AG10803 (cell line): Measurements from ENCODE around the gene LSM7.

ENCODE experiments used
- DNase-seq: peaks from one replicate; pipeline ENCODE4 v3.0.0; 2010; ENCODE audit warnings: low read depth
- H3K4me3 ChIP-seq: 2 replicates; pipeline ENCODE4 v1.5.1; 2011; ENCODE audit warnings: mild to moderate bottlenecking, low read length, control low read depth
- TF ChIP-seq, protein P1 (sequence below): conservative IDR thresholded peaks from 2 replicates; pipeline ENCODE4 v1.5.1; 2011; ENCODE audit warnings: mild to moderate bottlenecking, low read length, control low read depth, inconsistent platforms

The LSM7 gene

DNA sequence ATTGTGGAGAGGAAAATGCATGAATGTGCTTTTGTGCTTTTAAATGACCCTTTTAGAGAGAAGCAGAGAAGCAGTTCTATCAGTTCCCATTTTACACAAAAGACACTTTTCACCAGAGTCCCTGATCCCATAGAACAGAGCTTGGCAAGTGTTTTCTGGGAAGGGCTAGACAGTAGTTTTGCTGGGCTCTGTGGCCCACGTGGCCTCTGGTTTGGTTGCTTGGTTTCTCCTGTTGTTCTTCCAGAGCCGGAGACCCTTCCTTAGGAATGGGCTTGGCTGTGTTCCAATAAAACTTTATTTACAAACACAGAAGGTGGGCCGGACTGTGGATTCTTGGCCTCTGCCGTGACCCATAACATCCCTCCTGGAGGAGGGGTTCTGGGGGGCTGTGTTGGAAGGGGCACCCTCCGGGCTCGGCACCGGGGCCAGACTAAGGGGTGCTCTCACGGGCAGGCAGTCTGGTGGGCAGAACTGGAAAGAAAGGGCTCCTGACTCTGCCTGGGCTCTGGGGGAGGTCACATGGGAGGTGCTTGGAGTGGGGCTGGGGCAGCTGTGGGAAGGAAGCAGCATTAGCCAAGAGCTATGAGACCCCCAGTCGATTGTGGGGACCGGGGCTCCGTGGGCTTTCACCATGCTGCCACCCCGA, 3.3 kb upstream of the LSM7 start:
- DNase-seq = no peak
- TF ChIP-seq, protein P1, sequence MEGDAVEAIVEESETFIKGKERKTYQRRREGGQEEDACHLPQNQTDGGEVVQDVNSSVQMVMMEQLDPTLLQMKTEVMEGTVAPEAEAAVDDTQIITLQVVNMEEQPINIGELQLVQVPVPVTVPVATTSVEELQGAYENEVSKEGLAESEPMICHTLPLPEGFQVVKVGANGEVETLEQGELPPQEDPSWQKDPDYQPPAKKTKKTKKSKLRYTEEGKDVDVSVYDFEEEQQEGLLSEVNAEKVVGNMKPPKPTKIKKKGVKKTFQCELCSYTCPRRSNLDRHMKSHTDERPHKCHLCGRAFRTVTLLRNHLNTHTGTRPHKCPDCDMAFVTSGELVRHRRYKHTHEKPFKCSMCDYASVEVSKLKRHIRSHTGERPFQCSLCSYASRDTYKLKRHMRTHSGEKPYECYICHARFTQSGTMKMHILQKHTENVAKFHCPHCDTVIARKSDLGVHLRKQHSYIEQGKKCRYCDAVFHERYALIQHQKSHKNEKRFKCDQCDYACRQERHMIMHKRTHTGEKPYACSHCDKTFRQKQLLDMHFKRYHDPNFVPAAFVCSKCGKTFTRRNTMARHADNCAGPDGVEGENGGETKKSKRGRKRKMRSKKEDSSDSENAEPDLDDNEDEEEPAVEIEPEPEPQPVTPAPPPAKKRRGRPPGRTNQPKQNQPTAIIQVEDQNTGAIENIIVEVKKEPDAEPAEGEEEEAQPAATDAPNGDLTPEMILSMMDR = no peak
- no peak overlapping the region for H3K4me3 ChIP-seq

DNA sequence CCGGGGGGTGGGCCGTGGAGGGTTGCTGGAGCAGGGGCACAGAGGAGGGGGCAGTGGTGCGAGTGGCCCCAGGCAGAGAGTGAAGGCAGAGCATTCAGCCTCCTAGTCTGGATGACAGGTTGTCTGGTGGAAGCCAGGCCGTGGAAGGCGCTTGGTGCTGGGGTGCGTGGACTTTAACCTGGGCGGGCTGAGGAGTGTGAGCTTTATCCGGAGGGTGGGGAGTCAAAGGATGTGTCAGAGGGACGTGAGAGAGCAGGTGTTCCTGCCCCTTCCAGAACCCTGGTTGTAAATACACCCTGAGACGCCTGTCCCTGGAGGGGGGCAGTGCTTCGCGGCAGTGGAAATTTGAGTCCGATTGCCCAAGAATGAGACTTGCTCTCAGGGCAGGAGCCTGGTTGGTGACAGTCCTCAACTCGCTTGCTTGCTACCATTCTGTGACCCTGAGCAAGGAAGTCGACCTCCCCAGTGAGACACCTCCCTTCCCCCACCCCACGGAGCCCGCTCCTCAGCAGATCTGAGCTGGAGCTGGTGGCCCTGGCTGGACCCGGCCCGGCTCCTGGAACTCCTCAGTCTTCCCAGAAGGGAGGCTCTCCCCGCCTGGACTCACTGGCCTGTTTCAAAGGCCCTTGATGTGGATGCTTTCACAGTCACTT, 2.4 kb upstream of the LSM7 start:
- no peak for DNase-seq
- TF ChIP-seq, protein P1 = no peak
- H3K4me3 ChIP-seq = no peak overlapping the region

- TF ChIP-seq, protein P1 = no peak
- no peak for DNase-seq
- H3K4me3 ChIP-seq = no peak overlapping the region
Observed at GRCh38 chr19:2330255-2330631, 1.9 kb upstream of the LSM7 start.

- TF ChIP-seq, protein P1 = no peak
- no peak for DNase-seq
- peak overlapping the region; percentile 95 for H3K4me3 ChIP-seq
Observed at GRCh38 chr19:2329501-2329916, 1.1 kb upstream of the LSM7 start.

DNA sequence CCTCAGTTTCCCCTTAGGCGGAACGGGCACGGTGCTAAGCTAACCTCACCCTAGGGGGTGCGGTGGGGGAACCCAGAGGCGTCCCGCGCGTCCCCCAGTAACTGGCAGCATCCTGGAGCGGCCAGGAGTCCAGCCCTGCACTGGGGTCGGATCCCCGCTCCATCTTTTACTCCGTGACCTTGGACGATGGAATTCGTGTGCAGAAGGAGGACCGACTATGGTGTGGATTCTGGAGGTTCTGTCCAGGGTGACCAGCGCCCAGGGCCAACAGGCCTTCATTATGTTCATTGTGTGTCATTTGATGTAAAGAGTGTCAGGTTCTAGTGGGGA, 728 bp upstream of the LSM7 start:
- DNase-seq = no peak
- TF ChIP-seq, protein P1 = no peak
- H3K4me3 ChIP-seq = peak overlapping the region; percentile 95

GRCh38 chr19:2327773-2328400, 499 bp downstream of the LSM7 start:
- DNase-seq = peak; percentile 78
- TF ChIP-seq, protein P1 = no peak
- H3K4me3 ChIP-seq = peak overlapping the region; percentile 95
